Progenitor cell of endocrine pancreas (in vitro differentiated cells): ENCODE results near the gene SLC1A1. TPM values are rescaled to one million over a fixed set of nuclear protein-coding genes. Genes with fewer than 3 reads are reported as not detected.

Experiments
- DNase-seq: peaks from one replicate; pipeline ENCODE4 v3.0.0; 2021; ENCODE audit warnings: low spot score; ENCODE audit not compliant: unreplicated experiment
- H3K27ac Mint-ChIP-seq: 2 replicates; pipeline ENCODE4 v1.8.0; 2021; ENCODE audit warnings: mild to moderate bottlenecking, moderate library complexity, mixed read lengths
- H3K27me3 Mint-ChIP-seq: 2 replicates; pipeline ENCODE4 v1.8.0; 2021; ENCODE audit warnings: mixed read lengths
- H3K36me3 Mint-ChIP-seq: 2 replicates; pipeline ENCODE4 v1.8.0; 2022; ENCODE audit warnings: mixed read lengths; ENCODE audit not compliant: insufficient read depth
- H3K4me1 Mint-ChIP-seq: 2 replicates; pipeline ENCODE4 v1.8.0; 2021; ENCODE audit warnings: low read depth, mixed read lengths
- H3K4me3 Mint-ChIP-seq: 2 replicates; pipeline ENCODE4 v1.8.0; 2021; ENCODE audit warnings: low read depth, mild to moderate bottlenecking, moderate library complexity, mixed read lengths
- H3K9me3 Mint-ChIP-seq: 2 replicates; pipeline ENCODE4 v1.8.0; 2021; ENCODE audit warnings: low read depth, mixed read lengths
- CTCF ChIP-seq: fragments of 200-600 bp; sonication (generic); IDR thresholded peaks from one replicate; pipeline ENCODE4 v1.5.0; 2021; ENCODE audit warnings: antibody characterized with exemption, mild to moderate bottlenecking; ENCODE audit not compliant: unreplicated experiment
- total RNA-seq: library from RNA; stranded (reverse); gene quantifications from 2 replicates; pipeline ENCODE4 v1.2.1, GENCODE V29; 2021

Gene SLC1A1
- total RNA-seq, 1 donor from 2014 or later = 3.8 TPM

GRCh38 chr9:4558371-4558998 is 68.2 kb downstream of the SLC1A1 start:
- Mint-ChIP-seq H3K4me1 (no peaks in the 10 kb centered on the region), H3K27me3 (no peaks in the 10 kb centered on the region), H3K27ac (no peak overlapping the region), H3K4me3 (no peak overlapping the region), H3K9me3 (no peaks in the 10 kb centered on the region), H3K36me3 (no peaks in the 10 kb centered on the region)
- DNase-seq = no peak
- TF ChIP-seq CTCF = no peak

- Mint-ChIP-seq H3K27ac (no peak overlapping the region), H3K36me3 (no peaks in the 10 kb centered on the region), H3K4me3 (no peak overlapping the region), H3K9me3 (no peaks in the 10 kb centered on the region), H3K27me3 (no peaks in the 10 kb centered on the region), H3K4me1 (no peaks in the 10 kb centered on the region)
- DNase-seq = no peak
- TF ChIP-seq CTCF = no peak
Measured at GRCh38 chr9:4559261-4560182, 69.3 kb downstream of the SLC1A1 start.

GRCh38 chr9:4563105-4563504 is 72.8 kb downstream of the SLC1A1 start:
- Mint-ChIP-seq H3K4me3 (no peak overlapping the region), H3K4me1 (no peaks in the 10 kb centered on the region), H3K27me3 (no peaks in the 10 kb centered on the region), H3K9me3 (peaks cover 3% of the 10 kb centered on the region), H3K27ac (no peak overlapping the region), H3K36me3 (peaks cover 1% of the 10 kb centered on the region)
- TF ChIP-seq CTCF = no peak
- DNase-seq = no peak

GRCh38 chr9:4566806-4567205 is 76.5 kb downstream of the SLC1A1 start:
- H3K27ac Mint-ChIP-seq = no peak overlapping the region
- H3K4me1 Mint-ChIP-seq = no peaks in the 10 kb centered on the region
- TF ChIP-seq CTCF = no peak
- peaks cover 3% of the 10 kb centered on the region for H3K9me3 Mint-ChIP-seq
- H3K27me3 Mint-ChIP-seq = no peaks in the 10 kb centered on the region
- DNase-seq = no peak
- H3K4me3 Mint-ChIP-seq = no peak overlapping the region
- H3K36me3 Mint-ChIP-seq = peaks cover 1% of the 10 kb centered on the region

DNA sequence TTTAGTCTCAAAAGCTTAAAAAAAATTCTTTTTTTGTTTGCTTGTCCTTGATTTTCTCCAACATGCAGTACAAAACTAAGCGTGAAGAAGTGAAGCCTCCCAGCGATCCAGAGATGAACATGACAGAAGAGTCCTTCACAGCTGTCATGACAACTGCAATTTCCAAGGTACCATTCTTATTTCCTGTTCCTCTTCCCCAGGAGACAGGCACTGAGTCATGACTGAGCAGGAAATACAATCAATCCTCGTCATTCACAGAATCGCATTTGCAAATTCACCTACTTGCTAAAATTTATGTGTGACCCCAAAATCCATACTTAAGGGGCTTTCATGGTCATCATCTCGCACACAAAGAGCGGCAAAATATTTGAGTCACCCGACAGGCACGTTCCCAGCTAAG is 77.3 kb downstream of the SLC1A1 start:
- Mint-ChIP-seq H3K4me3 (no peak overlapping the region), H3K9me3 (peaks cover 3% of the 10 kb centered on the region), H3K27ac (no peak overlapping the region), H3K4me1 (no peaks in the 10 kb centered on the region), H3K27me3 (no peaks in the 10 kb centered on the region), H3K36me3 (peaks cover 1% of the 10 kb centered on the region)
- no peak for DNase-seq
- no peak for TF ChIP-seq CTCF
